ENCODE data around the gene CTSE.
"Not testable (repeated sequence)": the region's sequence is repeated elsewhere in the genome, so short reads cannot be mapped to it uniquely, and the experiment has no call there.

DNA sequence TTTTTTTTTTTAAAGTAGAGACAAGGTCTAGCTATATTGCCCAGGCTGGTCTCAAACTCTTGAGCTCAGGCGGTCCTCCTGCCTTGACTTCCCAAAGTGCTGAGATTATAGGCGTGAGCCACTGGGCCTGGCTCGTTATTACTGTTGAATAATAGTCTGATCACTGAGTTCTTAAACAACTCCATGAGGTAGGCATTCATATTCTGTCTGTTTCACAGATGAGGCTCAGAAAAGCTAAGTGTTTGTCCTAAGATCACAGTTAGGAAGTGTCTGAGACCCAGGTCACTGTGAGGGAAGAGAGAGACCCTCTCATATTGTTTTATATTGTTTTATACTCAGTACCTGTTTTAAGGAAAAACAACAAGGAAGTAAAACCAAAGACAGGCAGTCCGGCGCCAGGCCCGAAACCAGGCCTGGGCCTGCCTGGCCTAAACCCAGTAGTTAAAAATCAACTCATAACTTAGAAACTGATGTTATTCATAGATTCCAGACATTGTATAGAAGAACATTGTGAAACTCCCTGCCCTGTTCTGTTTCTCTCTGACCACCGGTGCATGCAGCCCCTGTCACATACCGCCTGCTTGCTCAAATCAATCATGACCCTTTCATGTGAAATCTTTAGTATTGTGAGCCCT is 28.7 kb upstream of the CTSE start:
- TF ChIP-seq SMC3 (conservative IDR thresholded peaks at IDR 0.05; ENCODE audit: insufficient read depth, low read depth, low read length); HDAC2 (IDR thresholded peaks at IDR 0.05); POLR2A (conservative IDR thresholded peaks at IDR 0.05): not testable (repeated sequence)
